ENCODE measurements around the gene PRX. TPM values are rescaled to one million over a fixed set of nuclear protein-coding genes. Genes with fewer than 3 reads are reported as not detected.
"Not testable (repeated sequence)": the region's sequence is repeated elsewhere in the genome, so short reads cannot be mapped to it uniquely, and the experiment has no call there.

The PRX gene
- polyA plus RNA-seq, 1 donor from 2014 or later = 0.20 TPM

- Histone ChIP-seq H3K27me3 (ENCODE audit: insufficient read depth, low read depth, low read length) (no peaks in the 10 kb centered on the region), H3K9me2 (ENCODE audit: insufficient read depth, low read length) (no peaks in the 10 kb centered on the region), H3K4me2 (ENCODE audit: low read length) (no peak overlapping the region), H3K9ac (ENCODE audit: low read length) (no peak overlapping the region), H4K20me1 (ENCODE audit: insufficient read depth) (no peaks in the 10 kb centered on the region), H3K9me3 (ENCODE audit: low read length) (no peaks in the 10 kb centered on the region), H3F3A (ENCODE audit: insufficient read depth, low read length, poor library complexity, severe bottlenecking) (no peaks in the 10 kb centered on the region), H3K36me3 (ENCODE audit: insufficient read depth, low read length) (no peaks in the 10 kb centered on the region), H3K4me3 (ENCODE audit: low read length) (no peak overlapping the region), H3K27ac (ENCODE audit: low read length) (no peak overlapping the region), H3K79me2 (replicated peaks; ENCODE audit: insufficient read depth, low read length) (no peaks in the 10 kb centered on the region), H2AFZ (ENCODE audit: low read depth, low read length) (no peak overlapping the region)
- TF ChIP-seq RAD21 (conservative IDR thresholded peaks at IDR 0.05) (no peak), TAF1 (IDR thresholded peaks at IDR 0.05; ENCODE audit: low read depth) (no peak), REST (IDR thresholded peaks at IDR 0.05; ENCODE audit: borderline replicate concordance) (no peak), EP300 (conservative IDR thresholded peaks at IDR 0.05; ENCODE audit: poor library complexity, severe bottlenecking) (no peak), MXI1 (conservative IDR thresholded peaks at IDR 0.05; ENCODE audit: poor library complexity, severe bottlenecking) (no peak), POLR2AphosphoS5 (IDR thresholded peaks at IDR 0.05) (no peak), SMC3 (conservative IDR thresholded peaks at IDR 0.05; ENCODE audit: poor library complexity) (no peak), EZH2 (IDR thresholded peaks at IDR 0.05; ENCODE audit: borderline replicate concordance, insufficient read depth, low read length, poor library complexity, severe bottlenecking) (no peak), CTCF (IDR thresholded peaks at IDR 0.05; ENCODE audit: poor library complexity, severe bottlenecking) (no peak)
Measured at GRCh38 chr19:40431698-40432097, 18.5 kb upstream of the PRX start.

- H3K36me3 ChIP-seq (ENCODE audit: insufficient read depth, low read length); H3K9me3 ChIP-seq (ENCODE audit: low read length); H3K4me3 ChIP-seq (ENCODE audit: low read length); H3K9ac ChIP-seq (ENCODE audit: low read length); H3K4me2 ChIP-seq (ENCODE audit: low read length); H3K9me2 ChIP-seq (ENCODE audit: insufficient read depth, low read length); H3F3A ChIP-seq (ENCODE audit: insufficient read depth, low read length, poor library complexity, severe bottlenecking); H3K27ac ChIP-seq (ENCODE audit: low read length); H3K79me2 ChIP-seq (replicated peaks; ENCODE audit: insufficient read depth, low read length); H4K20me1 ChIP-seq (ENCODE audit: insufficient read depth); H2AFZ ChIP-seq (ENCODE audit: low read depth, low read length); H3K27me3 ChIP-seq (ENCODE audit: insufficient read depth, low read depth, low read length): not testable (repeated sequence)
Measured at GRCh38 chr19:40430242-40430641, 17.1 kb upstream of the PRX start.

- H3K9ac ChIP-seq (ENCODE audit: low read length) = not testable (repeated sequence)
Measured at GRCh38 chr19:40428197-40428596, 15.0 kb upstream of the PRX start.

More at GRCh38 chr19:40428197-40428596, 15.0 kb upstream of the PRX start:
- H3K9me2 ChIP-seq (ENCODE audit: insufficient read depth, low read length); H3K27ac ChIP-seq (ENCODE audit: low read length); H4K20me1 ChIP-seq (ENCODE audit: insufficient read depth); H2AFZ ChIP-seq (ENCODE audit: low read depth, low read length); H3K79me2 ChIP-seq (replicated peaks; ENCODE audit: insufficient read depth, low read length); H3K4me2 ChIP-seq (ENCODE audit: low read length); H3K9me3 ChIP-seq (ENCODE audit: low read length); H3K27me3 ChIP-seq (ENCODE audit: insufficient read depth, low read depth, low read length); H3F3A ChIP-seq (ENCODE audit: insufficient read depth, low read length, poor library complexity, severe bottlenecking); H3K4me3 ChIP-seq (ENCODE audit: low read length); H3K36me3 ChIP-seq (ENCODE audit: insufficient read depth, low read length): not testable (repeated sequence)

Measured in neural cell (in vitro differentiated cells).